Fibroblast of lung (primary cell): ENCODE data around the gene FAM221B. TPM values are rescaled to one million over a fixed set of nuclear protein-coding genes. Genes with fewer than 3 reads are reported as not detected.

Experiments used
- DNase-seq, 2 donors: peaks; one replicate each; pipeline versions ENCODE4 v3.0.0 to v3.0.0-alpha.2; 2010; ENCODE audit warnings: low read depth in 2 of 2
- H2AFZ ChIP-seq: 2 replicates; pipeline ENCODE4 v1.5.1; 2012; ENCODE audit warnings: low read length, control low read depth, inconsistent platforms
- H3K27ac ChIP-seq: 2 replicates; pipeline ENCODE4 v1.5.1; 2011; ENCODE audit warnings: low read length, control low read depth; ENCODE audit not compliant: insufficient read depth
- H3K27me3 ChIP-seq: 2 replicates; pipeline ENCODE4 v1.5.1; 2011; ENCODE audit warnings: mild to moderate bottlenecking, low read length; ENCODE audit not compliant: control insufficient read depth, insufficient read depth
- H3K36me3 ChIP-seq: 2 replicates; pipeline ENCODE4 v1.5.1; 2011; ENCODE audit warnings: low read length; ENCODE audit not compliant: control insufficient read depth, insufficient read depth
- H3K4me1 ChIP-seq: 2 replicates; pipeline ENCODE4 v1.5.1; 2011; ENCODE audit warnings: low read length; ENCODE audit not compliant: control insufficient read depth, insufficient read depth; ENCODE audit errors: extremely low read depth
- H3K4me2 ChIP-seq: 2 replicates; pipeline ENCODE4 v1.5.1; 2011; ENCODE audit warnings: low read length, control low read depth; ENCODE audit not compliant: insufficient read depth; ENCODE audit errors: extremely low read depth
- H3K4me3 ChIP-seq, 4 experiments: fragments of 200-600 bp in 1 of 4; sonication (generic) in 1 of 4; replicated peaks in 1 of 4; 2 replicates each; pipeline ENCODE4 v1.5.1; 2011 to 2016; ENCODE audit warnings: low read length in 4 of 4, low read depth in 3 of 4, mild to moderate bottlenecking in 3 of 4, control low read depth in 2 of 4, inconsistent platforms in 1 of 4, mixed read lengths in 1 of 4; ENCODE audit not compliant: insufficient read depth in 1 of 4; ENCODE audit errors: control extremely low read depth in 1 of 4
- H3K79me2 ChIP-seq: 2 replicates; pipeline ENCODE4 v1.5.1; 2012; ENCODE audit warnings: mild to moderate bottlenecking, low read length, inconsistent platforms; ENCODE audit not compliant: control insufficient read depth, insufficient read depth
- H3K9ac ChIP-seq: 2 replicates; pipeline ENCODE4 v1.5.1; 2011; ENCODE audit warnings: mild to moderate bottlenecking, low read length, control low read depth; ENCODE audit not compliant: insufficient read depth
- H3K9me3 ChIP-seq: 2 replicates; pipeline ENCODE4 v1.5.1; 2012; ENCODE audit warnings: low read depth, low read length; ENCODE audit not compliant: control insufficient read depth, insufficient read depth
- H4K20me1 ChIP-seq: 2 replicates; pipeline ENCODE4 v1.5.1; 2011; ENCODE audit warnings: low read length; ENCODE audit not compliant: control insufficient read depth, insufficient read depth; ENCODE audit errors: extremely low read depth
- EZH2 ChIP-seq: IDR thresholded peaks from 2 replicates; pipeline ENCODE4 v1.5.1; 2012; ENCODE audit warnings: low read length, control low read depth, mild to moderate bottlenecking; ENCODE audit errors: missing control alignments
- polyA plus RNA-seq, 2 donors: library from polyadenylated mRNA; depleted of rRNA in 1 of 2; stranded (reverse) in 1 of 2; unstranded in 1 of 2; fragments of >200 nt; gene quantifications; 2 replicates each; pipeline ENCODE4 v1.2.1, GENCODE V29; 2011 to 2012; ENCODE audit warnings: missing spikeins in 1 of 2
- total RNA-seq: library from RNA; depleted of rRNA; stranded (reverse); fragments of >200 nt; gene quantifications from 2 replicates; pipeline ENCODE4 v1.2.1, GENCODE V29; 2014
- TF ChIP-seq, protein P1 (sequence below), 2 donors: IDR thresholded peaks in 1 of 2; conservative IDR thresholded peaks in 1 of 2; 1 replicate in 1 of 2; 2 replicates in 1 of 2; pipeline ENCODE4 v1.5.1; 2011 to 2012; ENCODE audit warnings: low read length in 2 of 2, control low read depth in 1 of 2, inconsistent platforms in 1 of 2, low read depth in 1 of 2, mild to moderate bottlenecking in 1 of 2

FAM221B gene
- total and polyA plus RNA-seq, 2 donors (not counting 1 experiment from before 2014, with no cell fraction given): not detected

- peak overlapping the region; percentile 62 to 90 (median 81) for H3K4me3 ChIP-seq
- no peak for TF ChIP-seq EZH2
- TF ChIP-seq, protein P1, sequence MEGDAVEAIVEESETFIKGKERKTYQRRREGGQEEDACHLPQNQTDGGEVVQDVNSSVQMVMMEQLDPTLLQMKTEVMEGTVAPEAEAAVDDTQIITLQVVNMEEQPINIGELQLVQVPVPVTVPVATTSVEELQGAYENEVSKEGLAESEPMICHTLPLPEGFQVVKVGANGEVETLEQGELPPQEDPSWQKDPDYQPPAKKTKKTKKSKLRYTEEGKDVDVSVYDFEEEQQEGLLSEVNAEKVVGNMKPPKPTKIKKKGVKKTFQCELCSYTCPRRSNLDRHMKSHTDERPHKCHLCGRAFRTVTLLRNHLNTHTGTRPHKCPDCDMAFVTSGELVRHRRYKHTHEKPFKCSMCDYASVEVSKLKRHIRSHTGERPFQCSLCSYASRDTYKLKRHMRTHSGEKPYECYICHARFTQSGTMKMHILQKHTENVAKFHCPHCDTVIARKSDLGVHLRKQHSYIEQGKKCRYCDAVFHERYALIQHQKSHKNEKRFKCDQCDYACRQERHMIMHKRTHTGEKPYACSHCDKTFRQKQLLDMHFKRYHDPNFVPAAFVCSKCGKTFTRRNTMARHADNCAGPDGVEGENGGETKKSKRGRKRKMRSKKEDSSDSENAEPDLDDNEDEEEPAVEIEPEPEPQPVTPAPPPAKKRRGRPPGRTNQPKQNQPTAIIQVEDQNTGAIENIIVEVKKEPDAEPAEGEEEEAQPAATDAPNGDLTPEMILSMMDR (conservative IDR thresholded peaks at IDR 0.05 in 1 of 2, IDR thresholded peaks at IDR 0.05 in 1 of 2; ENCODE audit: low read depth in 1 of 2, low read length in 2 of 2): peak in 1 of 2 donors; percentile 40
- no peaks in the 10 kb centered on the region for H3K9me3 ChIP-seq
- no peaks in the 10 kb centered on the region for H3K36me3 ChIP-seq
- peak overlapping the region; percentile 83 for H3K27ac ChIP-seq
- H3K27me3 ChIP-seq: peaks cover 2% of the 10 kb centered on the region
- H3K4me1 ChIP-seq: peaks cover 12% of the 10 kb centered on the region
- peak; percentile 41 to 64 for DNase-seq
- no peaks in the 10 kb centered on the region for H3K79me2 ChIP-seq
- peak overlapping the region; percentile 90 for H3K4me2 ChIP-seq
- H3K9ac ChIP-seq: peak overlapping the region; percentile 80
- H2AFZ ChIP-seq: peak overlapping the region; percentile 67
- no peaks in the 10 kb centered on the region for H4K20me1 ChIP-seq
These were observed 14.3 kb downstream of the FAM221B start for GRCh38 chr9:35814106-35814840.

GRCh38 chr9:35813434-35814105, 15.0 kb downstream of the FAM221B start:
- DNase-seq: peak in 1 of 2 donors; percentile 38
- no peaks in the 10 kb centered on the region for H3K79me2 ChIP-seq
- peak overlapping the region; percentile 9 for H3K27ac ChIP-seq
- TF ChIP-seq, protein P1 (conservative IDR thresholded peaks at IDR 0.05 in 1 of 2, IDR thresholded peaks at IDR 0.05 in 1 of 2; ENCODE audit: low read depth in 1 of 2, low read length in 2 of 2): peak in 1 of 2 donors; percentile 31
- no peak for TF ChIP-seq EZH2
- H3K36me3 ChIP-seq: no peaks in the 10 kb centered on the region
- H3K4me3 ChIP-seq: peak overlapping the region in 2 of 4 experiments; percentile 62 to 86
- peaks cover 12% of the 10 kb centered on the region for H3K4me1 ChIP-seq
- H3K9me3 ChIP-seq: no peaks in the 10 kb centered on the region
- peak overlapping the region; percentile 90 for H3K4me2 ChIP-seq
- H4K20me1 ChIP-seq: no peaks in the 10 kb centered on the region
- H3K27me3 ChIP-seq: peaks cover 2% of the 10 kb centered on the region
- H2AFZ ChIP-seq: no peak overlapping the region
- no peak overlapping the region for H3K9ac ChIP-seq

DNA sequence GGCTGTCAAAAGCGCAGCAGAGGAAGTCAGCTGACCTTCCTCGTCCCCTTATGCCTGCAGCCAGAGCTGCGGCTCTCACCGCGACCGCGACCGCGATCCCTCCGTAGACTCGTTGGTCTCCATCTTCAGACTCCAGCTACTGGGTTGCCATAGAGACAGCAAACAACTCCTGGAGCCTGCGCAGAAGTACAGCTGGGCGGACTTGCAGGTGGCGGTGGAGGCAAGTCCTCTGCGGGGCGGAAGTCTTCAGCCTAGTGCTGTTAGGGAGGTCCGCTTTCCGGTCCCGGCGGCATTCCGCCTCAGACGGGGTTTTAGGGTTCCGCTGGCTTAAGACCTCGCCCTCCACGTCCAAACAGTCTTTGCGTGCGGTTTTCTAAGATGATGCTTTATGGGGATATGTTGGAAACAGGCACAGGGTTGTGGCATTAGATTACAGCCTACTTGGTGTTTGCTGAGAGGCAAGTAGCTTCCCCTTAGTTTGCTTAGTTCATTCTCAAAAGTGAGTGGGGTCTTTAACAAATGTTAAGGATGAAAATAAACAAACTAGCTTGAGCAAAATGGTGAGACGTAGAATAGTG, 16.4 kb downstream of the FAM221B start, which contains the start of gene SPAG8:
SPAG8 (minus strand) TSS at position 238 of the 578 bp plus-strand sequence; CDS start at position 123, 115 bp downstream.
- Histone ChIP-seq H3K27ac (peak within 1 kb of the TSS; percentile 45), H3K9ac (peak within 1 kb of the TSS; percentile 11), H3K4me3 (peak within 1 kb of the TSS; percentile 22 to 70 (median 48)), H3K27me3 (peaks cover 1% of the 10 kb centered on the region), H4K20me1 (no peaks in the 10 kb centered on the region), H3K36me3 (no peaks in the 10 kb centered on the region), H3K9me3 (no peaks in the 10 kb centered on the region), H3K4me2 (peak within 1 kb of the TSS; percentile 73), H3K4me1 (peaks cover 12% of the 10 kb centered on the region), H3K79me2 (no peaks in the 10 kb centered on the region), H2AFZ (peak within 1 kb of the TSS; percentile 90)
- DNase-seq: peak; percentile 97
- no peak for TF ChIP-seq EZH2
- TF ChIP-seq, protein P1 (conservative IDR thresholded peaks at IDR 0.05 in 1 of 2, IDR thresholded peaks at IDR 0.05 in 1 of 2; ENCODE audit: low read depth in 1 of 2, low read length in 2 of 2): no peak
